DOHH2 (cell line): Measurements from ENCODE around the gene TACC2.

Source experiments
- H3F3A ChIP-seq: fragments of 200-600 bp; sonication (generic), shearing (Covaris generic); 2 replicates; pipeline ENCODE4 v1.6.0; 2016; ENCODE audit warnings: antibody characterized with exemption, mild to moderate bottlenecking; ENCODE audit not compliant: control insufficient read depth, insufficient read depth
- H3K27ac ChIP-seq: fragments of 200-600 bp; sonication (generic); 2 replicates; pipeline ENCODE4 v1.5.1; 2014; ENCODE audit warnings: low read depth, mild to moderate bottlenecking, low read length, moderate library complexity
- H3K27me3 ChIP-seq: fragments of 200-600 bp; sonication (generic); 2 replicates; pipeline ENCODE4 v1.6.1; 2014; ENCODE audit warnings: mild to moderate bottlenecking, low read length, mixed read lengths; ENCODE audit not compliant: control insufficient read depth
- H3K36me3 ChIP-seq: fragments of 200-600 bp; sonication (generic); 2 replicates; pipeline ENCODE4 v1.6.1; 2014; ENCODE audit warnings: mild to moderate bottlenecking, low read length, moderate library complexity, mixed read lengths; ENCODE audit not compliant: control insufficient read depth
- H3K4me1 ChIP-seq: fragments of 200-600 bp; sonication (generic); 2 replicates; pipeline ENCODE4 v1.6.1; 2014; ENCODE audit warnings: mild to moderate bottlenecking, low read length, mixed read lengths; ENCODE audit not compliant: control insufficient read depth
- H3K4me2 ChIP-seq: fragments of 200-600 bp; sonication (generic); 2 replicates; pipeline ENCODE4 v1.6.0; 2014; ENCODE audit warnings: mild to moderate bottlenecking, low read length, moderate library complexity
- H3K4me3 ChIP-seq: fragments of 200-600 bp; sonication (generic); 2 replicates; pipeline ENCODE4 v1.5.1; 2014; ENCODE audit warnings: mild to moderate bottlenecking, low read length, mixed read lengths
- H3K79me2 ChIP-seq: fragments of 200-600 bp; sonication (generic); 2 replicates; pipeline ENCODE4 v1.6.1; 2014; ENCODE audit warnings: mild to moderate bottlenecking, low read length, mixed read lengths; ENCODE audit not compliant: control insufficient read depth
- H3K9me2 ChIP-seq: fragments of 200-600 bp; sonication (generic); replicated peaks from 2 replicates; pipeline ENCODE4 v1.6.1; 2014; ENCODE audit warnings: mild to moderate bottlenecking, low read length, mixed read lengths; ENCODE audit not compliant: control insufficient read depth
- H3K9me3 ChIP-seq: fragments of 200-600 bp; sonication (generic); 2 replicates; pipeline ENCODE4 v1.6.1; 2014; ENCODE audit warnings: antibody characterized with exemption, low read length, mixed read lengths; ENCODE audit not compliant: control insufficient read depth, insufficient read depth
- H4K20me1 ChIP-seq: fragments of 200-600 bp; sonication (generic); 2 replicates; pipeline ENCODE4 v1.6.0; 2014; ENCODE audit warnings: low read depth, mild to moderate bottlenecking, antibody characterized with exemption, low read length, moderate library complexity; ENCODE audit not compliant: control insufficient read depth, insufficient read depth
- EZH2phosphoT487 ChIP-seq: fragments of 200-600 bp; sonication (generic); IDR thresholded peaks from 2 replicates; pipeline ENCODE4 v1.6.1; 2017; ENCODE audit warnings: borderline replicate concordance, mild to moderate bottlenecking, antibody characterized with exemption, low read length, moderate library complexity, mixed read lengths
- TF ChIP-seq, protein P1 (sequence below): fragments of 200-600 bp; sonication (generic); IDR thresholded peaks from one replicate; pipeline ENCODE4 v1.5.1; 2014; ENCODE audit warnings: antibody characterized with exemption, mild to moderate bottlenecking, low read depth, low read length; ENCODE audit not compliant: poor library complexity, severe bottlenecking

Gene TACC2

DNA sequence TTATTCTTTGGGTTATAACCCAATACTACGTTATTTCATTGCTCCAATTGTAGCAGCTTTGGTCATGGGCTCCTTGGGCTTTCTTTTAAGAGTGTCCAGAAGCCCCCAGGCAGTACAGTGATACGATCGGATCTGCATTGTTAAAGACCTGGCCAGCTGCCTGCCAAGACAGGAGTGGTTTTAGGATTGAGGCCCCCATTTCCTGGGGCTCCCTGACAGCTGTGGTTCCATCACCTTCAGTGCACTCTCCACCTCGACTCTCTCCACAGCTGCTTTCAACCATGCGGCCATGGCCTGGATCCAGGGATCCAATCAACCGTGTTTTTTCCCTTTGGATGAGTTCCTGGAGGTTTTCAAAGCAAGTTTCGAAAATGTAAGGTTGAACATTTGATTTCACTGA is 158.7 kb downstream of the TACC2 start:
- H3K4me2 ChIP-seq: no peak overlapping the region

DNA sequence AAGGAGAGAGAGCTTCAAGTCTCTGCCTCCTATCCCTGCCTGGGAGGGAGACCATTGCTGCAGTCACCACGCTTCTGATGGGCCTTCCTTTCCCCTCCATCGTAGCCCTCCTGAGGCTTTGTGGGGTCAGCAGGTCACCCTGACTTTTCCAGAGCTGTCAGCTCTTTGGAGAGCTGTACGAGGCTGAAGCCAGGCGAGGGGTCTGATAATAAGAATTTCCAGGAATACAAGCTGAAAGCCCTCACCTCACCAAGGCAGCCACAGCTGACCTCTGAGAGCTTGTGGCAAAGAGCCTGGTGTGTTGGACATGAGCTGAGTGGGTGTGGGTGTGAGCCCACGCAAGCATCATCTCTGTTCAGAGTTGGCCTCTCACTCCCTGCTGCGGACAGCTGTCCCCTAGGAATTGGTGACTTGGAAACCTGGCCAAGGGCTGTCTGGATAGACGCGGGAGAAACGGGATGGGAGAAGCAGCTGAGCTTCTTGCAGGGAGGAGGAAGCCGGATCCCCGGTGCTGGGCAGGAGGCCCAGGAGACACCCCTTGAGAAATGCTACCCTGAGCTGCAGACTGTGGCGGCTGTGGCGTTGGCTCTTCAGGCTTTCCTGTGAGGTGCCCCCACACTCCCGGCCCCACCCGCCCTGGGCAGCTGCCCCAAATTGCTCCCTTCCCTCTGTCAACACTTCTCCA is 160.1 kb downstream of the TACC2 start:
- TF ChIP-seq, protein P1, sequence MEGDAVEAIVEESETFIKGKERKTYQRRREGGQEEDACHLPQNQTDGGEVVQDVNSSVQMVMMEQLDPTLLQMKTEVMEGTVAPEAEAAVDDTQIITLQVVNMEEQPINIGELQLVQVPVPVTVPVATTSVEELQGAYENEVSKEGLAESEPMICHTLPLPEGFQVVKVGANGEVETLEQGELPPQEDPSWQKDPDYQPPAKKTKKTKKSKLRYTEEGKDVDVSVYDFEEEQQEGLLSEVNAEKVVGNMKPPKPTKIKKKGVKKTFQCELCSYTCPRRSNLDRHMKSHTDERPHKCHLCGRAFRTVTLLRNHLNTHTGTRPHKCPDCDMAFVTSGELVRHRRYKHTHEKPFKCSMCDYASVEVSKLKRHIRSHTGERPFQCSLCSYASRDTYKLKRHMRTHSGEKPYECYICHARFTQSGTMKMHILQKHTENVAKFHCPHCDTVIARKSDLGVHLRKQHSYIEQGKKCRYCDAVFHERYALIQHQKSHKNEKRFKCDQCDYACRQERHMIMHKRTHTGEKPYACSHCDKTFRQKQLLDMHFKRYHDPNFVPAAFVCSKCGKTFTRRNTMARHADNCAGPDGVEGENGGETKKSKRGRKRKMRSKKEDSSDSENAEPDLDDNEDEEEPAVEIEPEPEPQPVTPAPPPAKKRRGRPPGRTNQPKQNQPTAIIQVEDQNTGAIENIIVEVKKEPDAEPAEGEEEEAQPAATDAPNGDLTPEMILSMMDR: no peak
- TF ChIP-seq EZH2phosphoT487: no peak
- no peak overlapping the region for H3K27ac ChIP-seq
- no peaks in the 10 kb centered on the region for H3K27me3 ChIP-seq
- no peaks in the 10 kb centered on the region for H3K9me2 ChIP-seq
- H4K20me1 ChIP-seq: no peaks in the 10 kb centered on the region
- H3K9me3 ChIP-seq: no peaks in the 10 kb centered on the region
- no peaks in the 10 kb centered on the region for H3K36me3 ChIP-seq
- H3F3A ChIP-seq: no peaks in the 10 kb centered on the region
- H3K79me2 ChIP-seq: no peaks in the 10 kb centered on the region
- no peaks in the 10 kb centered on the region for H3K4me1 ChIP-seq
- no peak overlapping the region for H3K4me3 ChIP-seq
- H3K4me2 ChIP-seq: no peak overlapping the region

More for the DNA sequence above, 158.7 kb downstream of the TACC2 start:
- Histone ChIP-seq H3F3A (no peaks in the 10 kb centered on the region), H3K9me2 (no peaks in the 10 kb centered on the region), H3K27ac (no peak overlapping the region), H3K79me2 (no peaks in the 10 kb centered on the region), H4K20me1 (no peaks in the 10 kb centered on the region), H3K4me3 (no peak overlapping the region), H3K4me1 (no peaks in the 10 kb centered on the region), H3K9me3 (no peaks in the 10 kb centered on the region), H3K27me3 (no peaks in the 10 kb centered on the region), H3K36me3 (no peaks in the 10 kb centered on the region)
- TF ChIP-seq, protein P1: no peak
- TF ChIP-seq EZH2phosphoT487: no peak

DNA sequence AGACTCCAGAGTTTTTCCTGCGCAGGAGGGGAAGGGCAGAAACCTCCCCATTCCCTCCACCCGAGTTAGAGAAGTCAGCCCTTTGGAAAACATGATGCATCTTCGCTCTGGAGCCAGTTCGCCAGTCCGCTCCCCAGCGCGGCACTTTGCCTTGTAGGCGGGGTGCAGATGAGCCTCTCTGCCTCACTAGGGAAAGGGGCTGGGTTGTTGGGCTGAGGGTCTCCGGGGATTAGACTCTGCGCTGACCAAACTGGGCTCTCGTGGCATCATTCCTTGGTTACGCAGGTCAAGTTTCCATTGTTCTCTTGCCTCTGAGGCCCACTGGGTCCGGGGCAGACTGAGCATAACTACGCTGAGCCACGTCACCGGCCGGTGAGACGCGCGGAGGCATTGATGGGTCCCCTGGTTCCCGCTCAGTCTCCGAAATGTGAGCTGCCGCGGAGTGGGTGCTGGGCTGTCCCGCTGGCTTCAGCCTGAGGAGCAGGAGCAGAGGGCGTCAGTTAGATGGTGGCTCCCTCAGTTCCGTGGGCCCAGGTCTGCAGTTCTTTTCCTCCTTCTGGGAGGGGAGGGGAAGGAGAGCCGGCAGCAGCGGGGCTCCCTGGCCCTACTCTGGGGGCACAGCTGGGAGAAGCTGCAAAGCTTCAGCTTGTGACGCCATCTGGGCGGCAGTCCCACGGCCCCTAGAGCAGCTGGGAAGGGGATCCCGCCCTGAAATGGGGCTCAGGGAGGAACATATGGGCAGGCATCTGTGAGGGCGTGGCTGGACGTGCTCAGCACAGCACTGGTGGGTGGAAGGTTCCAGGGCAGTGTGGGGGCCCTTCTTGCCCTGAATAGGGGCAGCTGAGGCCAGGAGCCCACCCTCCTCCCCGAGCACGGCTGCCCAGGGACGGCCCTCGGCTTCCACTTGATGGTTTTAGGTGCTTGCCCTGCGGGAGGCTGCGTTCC is 160.9 kb downstream of the TACC2 start:
- Histone ChIP-seq H3K9me2 (no peaks in the 10 kb centered on the region), H3K4me1 (no peaks in the 10 kb centered on the region), H3K4me2 (no peak overlapping the region), H3K79me2 (no peaks in the 10 kb centered on the region), H4K20me1 (no peaks in the 10 kb centered on the region), H3K27ac (no peak overlapping the region), H3K27me3 (no peaks in the 10 kb centered on the region), H3K9me3 (no peaks in the 10 kb centered on the region), H3K4me3 (no peak overlapping the region), H3K36me3 (no peaks in the 10 kb centered on the region), H3F3A (no peaks in the 10 kb centered on the region)
- TF ChIP-seq, protein P1: no peak
- TF ChIP-seq EZH2phosphoT487: no peak
